Lower leg skin (tissue), 4 donors: Measurements from ENCODE around the gene ST7. TPM values are rescaled to one million over a fixed set of nuclear protein-coding genes. Genes with fewer than 3 reads are reported as not detected.

Source experiments
- DNase-seq, 2 donors: peaks; one replicate each; pipeline ENCODE4 v3.0.0-alpha.2; 2019; ENCODE audit warnings: low spot score in 2 of 2
- H3K4me3 ChIP-seq: fragments of 200-600 bp; sonication (generic); 2 replicates; pipeline ENCODE4 v1.5.1; 2017; ENCODE audit warnings: mild to moderate bottlenecking, low read depth; ENCODE audit not compliant: poor library complexity, severe bottlenecking
- CTCF ChIP-seq, 3 donors: fragments of 450-650 bp; IDR thresholded peaks; one replicate each; pipeline ENCODE4 v1.5.1; 2016; ENCODE audit warnings: antibody characterized with exemption in 3 of 3, mild to moderate bottlenecking in 3 of 3, moderate library complexity in 2 of 3
- POLR2A ChIP-seq, 2 donors: fragments of 450-650 bp; IDR thresholded peaks; one replicate each; pipeline ENCODE4 v1.6.1; 2016 to 2017; ENCODE audit warnings: antibody characterized with exemption in 2 of 2, mild to moderate bottlenecking in 1 of 2, moderate library complexity in 1 of 2
- WGBS, 2 donors: methylation state at CpG; one replicate each; pipeline ENCODE4 v1.1.5; 2018; 5-methylcytosine and 5-hydroxymethylcytosine counted together
- intact Hi-C: fragments of 100-400 bp; cut with DNase I; formaldehyde crosslinking; loops from one replicate; pipeline ENCODE4 v1.15.0; 2023; ENCODE audit warnings: low total_unique reads
- total RNA-seq, 4 donors: library from RNA; depleted of rRNA; stranded (reverse); fragments of >200 nt; gene quantifications; one replicate each; pipeline ENCODE4 v1.1.0, GENCODE V29; 2016

Gene ST7
- total RNA-seq, 4 donors from 2014 or later, result 10.8 to 17.1 (median 11.4) TPM

- WGBS, 2 donors, result 73 to 76% methylated on average over 1 of the region's 1 CpG
Measured at GRCh38 chr7:117138981-117139380, 185.7 kb downstream of the ST7 start.

GRCh38 chr7:117139397-117139984, 186.2 kb downstream of the ST7 start:
- WGBS, 2 donors, result 83 to 86% methylated on average over 3 of the region's 3 CpGs
- no peak for TF ChIP-seq CTCF (IDR thresholded peaks at IDR 0.05)
- no peak for TF ChIP-seq POLR2A (IDR thresholded peaks at IDR 0.05)
- H3K4me3 ChIP-seq, result no peak overlapping the region
- no peak for DNase-seq
- intact Hi-C loops, result no loop called here

More at GRCh38 chr7:117138981-117139380, 185.7 kb downstream of the ST7 start:
- intact Hi-C loops, result no loop called here
- no peak overlapping the region for H3K4me3 ChIP-seq
- no peak for TF ChIP-seq CTCF (IDR thresholded peaks at IDR 0.05)
- DNase-seq, result no peak

- WGBS, 2 donors, result 67 to 73% methylated on average over 3 of the region's 3 CpGs
- intact Hi-C loops, result no loop called here
- H3K4me3 ChIP-seq, result no peak overlapping the region
- no peak for DNase-seq
- TF ChIP-seq POLR2A (IDR thresholded peaks at IDR 0.05) (no peak), CTCF (IDR thresholded peaks at IDR 0.05) (no peak)
Measured at GRCh38 chr7:117140921-117141320, 187.6 kb downstream of the ST7 start.

- H3K4me3 ChIP-seq, result no peak overlapping the region
- intact Hi-C loops, result no loop called here
- no peak for TF ChIP-seq CTCF (IDR thresholded peaks at IDR 0.05)
- no peak for TF ChIP-seq POLR2A (IDR thresholded peaks at IDR 0.05)
- WGBS, 2 donors, result 56 to 83% methylated on average over 4 of the region's 4 CpGs
- DNase-seq, result no peak
Measured at GRCh38 chr7:117143066-117143465, 189.8 kb downstream of the ST7 start.

GRCh38 chr7:117143580-117143979, 190.3 kb downstream of the ST7 start:
- TF ChIP-seq POLR2A (IDR thresholded peaks at IDR 0.05) (no peak), CTCF (IDR thresholded peaks at IDR 0.05) (no peak)
- intact Hi-C loops, result no loop called here
- DNase-seq, result no peak
- WGBS, 2 donors, result 88 to 92% methylated on average over 2 of the region's 2 CpGs
- no peak overlapping the region for H3K4me3 ChIP-seq

GRCh38 chr7:117145333-117145732, 192.0 kb downstream of the ST7 start:
- WGBS, 2 donors, result 96 to 100% methylated on average over 1 of the region's 1 CpG
- no peak for TF ChIP-seq CTCF (IDR thresholded peaks at IDR 0.05)
- TF ChIP-seq POLR2A (IDR thresholded peaks at IDR 0.05), result no peak
- DNase-seq, result no peak
- intact Hi-C loops, result no loop called here
- H3K4me3 ChIP-seq, result no peak overlapping the region
